Stimulated activated CD4-positive, alpha-beta T cell treated with anti-CD3 and anti-CD28 coated beads, Interleukin-4, amount 100 ng/mL, for 48 hours (primary cell): Measurements from ENCODE around the gene CYP19A1.
"Not testable (repeated sequence)": the region's sequence is repeated elsewhere in the genome, so short reads cannot be mapped to it uniquely, and the experiment has no call there.

Experiments used
- DNase-seq, 2 donors: peaks; one replicate each; pipeline ENCODE4 v3.0.0-alpha.2; 2020; ENCODE audit warnings: low read depth in 2 of 2

The CYP19A1 gene

GRCh38 chr15:51298620-51299019, 39.8 kb downstream of the CYP19A1 start:
- DNase-seq: no peak

GRCh38 chr15:51290720-51291119, 47.7 kb downstream of the CYP19A1 start:
- no peak for DNase-seq

- DNase-seq: no peak
Observed at GRCh38 chr15:51289290-51289689, 49.1 kb downstream of the CYP19A1 start.

GRCh38 chr15:51288143-51289065, 50.0 kb downstream of the CYP19A1 start:
- no peak for DNase-seq

- DNase-seq: no peak
Observed at GRCh38 chr15:51286816-51287215, 51.6 kb downstream of the CYP19A1 start.

- no peak for DNase-seq
Observed at GRCh38 chr15:51285399-51285798, 53.0 kb downstream of the CYP19A1 start.

- DNase-seq: no peak
Observed at GRCh38 chr15:51284871-51285270, 53.5 kb downstream of the CYP19A1 start.

- DNase-seq: no peak
Observed at GRCh38 chr15:51283026-51283425, 55.4 kb downstream of the CYP19A1 start.

- DNase-seq: not testable (repeated sequence)
Observed at GRCh38 chr15:51282241-51282640, 56.2 kb downstream of the CYP19A1 start.

GRCh38 chr15:51281368-51281967, 56.9 kb downstream of the CYP19A1 start:
- DNase-seq: peak in 1 of 2 donors; percentile 8

GRCh38 chr15:51280838-51281237, 57.6 kb downstream of the CYP19A1 start:
- DNase-seq: no peak

- DNase-seq: no peak
Observed at GRCh38 chr15:51279391-51279790, 59.0 kb downstream of the CYP19A1 start.

GRCh38 chr15:51277101-51277500, 61.3 kb downstream of the CYP19A1 start:
- no peak for DNase-seq

- DNase-seq: no peak
Observed at GRCh38 chr15:51274956-51275355, 63.4 kb downstream of the CYP19A1 start.

GRCh38 chr15:51270706-51271105, 67.7 kb downstream of the CYP19A1 start:
- no peak for DNase-seq

- no peak for DNase-seq
Observed at GRCh38 chr15:51269496-51269895, 68.9 kb downstream of the CYP19A1 start.

- no peak for DNase-seq
Observed at GRCh38 chr15:51267703-51268083, 70.7 kb downstream of the CYP19A1 start.

GRCh38 chr15:51267051-51267702, 71.2 kb downstream of the CYP19A1 start:
- DNase-seq: no peak

- no peak for DNase-seq
Observed at GRCh38 chr15:51266656-51267050, 71.7 kb downstream of the CYP19A1 start.

- DNase-seq: no peak
Observed at GRCh38 chr15:51265037-51265555, 73.3 kb downstream of the CYP19A1 start.

GRCh38 chr15:51263726-51264125, 74.7 kb downstream of the CYP19A1 start:
- DNase-seq: no peak

GRCh38 chr15:51263116-51263515, 75.3 kb downstream of the CYP19A1 start:
- DNase-seq: no peak
